GM19035 (cell line): ENCODE data around the gene FAM149A.

Source experiments
- ATAC-seq: cut with Tn5 transposase; IDR thresholded peaks from one replicate; pipeline ENCODE4 v1.9.1; 2021; ENCODE audit not compliant: unreplicated experiment

The FAM149A gene

DNA sequence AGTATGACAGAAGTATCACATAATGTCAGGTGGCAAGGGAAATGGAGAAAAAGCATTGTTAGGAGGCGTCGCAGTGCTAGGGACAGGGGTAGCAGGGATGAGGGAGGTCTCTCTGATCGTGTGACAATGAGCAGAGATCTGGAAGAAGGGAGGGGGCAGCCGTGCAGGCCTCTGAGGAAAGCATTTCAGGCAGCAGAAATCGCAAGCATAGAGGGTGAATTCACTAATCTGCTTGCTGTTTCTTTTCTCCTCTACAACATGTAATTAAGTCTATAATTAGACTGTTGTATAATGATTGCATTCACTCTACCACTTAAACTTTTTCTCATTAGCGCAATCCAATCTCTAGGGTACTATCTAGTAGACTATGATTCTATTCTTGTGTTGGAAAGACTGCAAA, 96.0 kb downstream of the FAM149A start:
- no peak for ATAC-seq

DNA sequence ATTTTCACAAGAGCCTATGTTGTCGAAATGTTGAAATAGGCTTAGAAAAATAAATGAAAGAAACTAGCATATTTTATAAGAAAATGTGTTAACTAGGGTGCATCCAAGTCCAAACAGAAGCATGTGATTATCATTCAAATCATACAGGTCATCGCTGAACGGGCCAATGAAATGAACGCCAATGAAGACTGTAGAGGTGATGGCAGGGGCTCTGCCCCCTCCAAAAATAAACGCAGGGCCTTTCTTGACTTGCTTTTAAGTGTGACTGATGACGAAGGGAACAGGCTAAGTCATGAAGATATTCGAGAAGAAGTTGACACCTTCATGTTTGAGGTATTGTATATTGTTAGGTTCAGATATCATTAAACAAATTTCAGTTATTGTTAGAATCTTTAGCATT, 96.5 kb downstream of the FAM149A start:
- no peak for ATAC-seq

DNA sequence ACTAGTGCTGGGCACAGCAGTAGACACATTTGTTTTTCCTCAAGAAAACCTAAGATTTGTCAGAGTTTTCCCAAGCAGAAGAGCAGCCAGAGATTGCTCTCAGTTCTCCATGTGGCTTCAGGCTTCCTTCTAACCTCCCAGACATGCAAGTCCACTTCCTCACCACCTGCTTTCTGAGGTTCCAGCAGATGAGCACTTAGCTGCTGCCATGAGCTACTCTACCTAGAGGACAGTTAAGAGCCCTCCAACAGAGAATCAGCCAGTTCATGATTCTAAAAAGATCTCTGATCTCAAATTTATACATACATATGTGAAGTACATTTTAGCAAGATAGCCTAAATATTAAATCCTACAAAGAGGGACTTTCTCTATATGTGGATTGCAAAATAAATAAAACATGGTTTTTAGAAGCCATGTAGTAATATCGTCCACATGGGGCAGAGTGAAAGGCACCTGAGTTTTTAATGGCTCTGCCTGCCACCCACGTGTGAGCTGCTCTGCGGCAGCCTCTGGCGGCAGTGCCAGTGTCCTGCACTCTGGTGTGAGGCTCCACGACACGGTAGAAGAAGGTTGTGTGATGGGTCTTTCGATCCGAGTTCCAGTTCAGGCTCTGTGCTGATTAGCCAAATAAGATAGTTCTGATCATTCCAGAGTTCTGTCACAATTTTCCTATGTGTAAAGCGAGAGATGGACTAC, 97.2 kb downstream of the FAM149A start:
- ATAC-seq = peak; percentile 89

DNA sequence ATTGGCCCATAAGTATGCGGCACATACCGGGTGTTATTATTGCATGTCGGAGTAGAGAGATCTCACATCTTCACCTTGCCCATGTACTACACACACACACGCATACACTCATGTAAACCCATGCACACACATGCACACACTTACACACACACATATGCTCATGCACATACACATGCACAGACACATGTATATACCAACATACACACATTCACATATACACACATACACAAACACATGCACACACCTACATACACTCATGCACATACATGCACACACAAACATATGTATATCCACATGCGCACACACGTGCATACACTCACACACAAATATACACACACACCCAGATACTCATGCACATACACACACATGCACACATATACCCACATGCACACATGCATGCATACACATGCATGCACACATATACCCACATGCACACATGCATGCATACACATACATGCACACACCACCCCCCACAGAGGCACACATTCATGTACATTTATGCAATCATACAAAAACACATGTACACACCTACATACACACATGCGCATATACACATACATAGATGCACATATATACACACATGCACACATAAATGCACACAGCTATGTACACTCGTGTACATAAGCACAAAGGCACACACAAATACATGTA, 98.1 kb downstream of the FAM149A start:
- no peak for ATAC-seq

DNA sequence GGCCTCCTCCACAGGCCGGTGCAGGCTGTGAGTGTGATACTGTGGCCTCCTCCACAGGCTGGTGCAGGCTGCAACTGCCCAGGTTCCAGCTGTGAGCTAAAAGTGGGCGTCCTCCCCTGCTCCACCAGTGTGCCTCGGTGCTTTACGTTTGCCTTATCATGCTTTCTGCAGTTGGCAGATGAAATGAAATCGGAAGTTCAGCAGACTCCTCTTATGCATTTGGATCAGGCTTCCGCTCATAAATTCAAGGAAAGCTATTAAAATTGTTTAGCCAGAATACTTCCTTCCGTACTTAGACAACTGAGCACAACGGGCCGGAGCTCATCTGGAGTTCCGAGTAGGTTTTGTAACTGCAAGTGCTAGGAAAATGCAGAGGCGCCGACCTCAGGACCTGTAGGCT, 98.9 kb downstream of the FAM149A start:
- ATAC-seq = no peak

DNA sequence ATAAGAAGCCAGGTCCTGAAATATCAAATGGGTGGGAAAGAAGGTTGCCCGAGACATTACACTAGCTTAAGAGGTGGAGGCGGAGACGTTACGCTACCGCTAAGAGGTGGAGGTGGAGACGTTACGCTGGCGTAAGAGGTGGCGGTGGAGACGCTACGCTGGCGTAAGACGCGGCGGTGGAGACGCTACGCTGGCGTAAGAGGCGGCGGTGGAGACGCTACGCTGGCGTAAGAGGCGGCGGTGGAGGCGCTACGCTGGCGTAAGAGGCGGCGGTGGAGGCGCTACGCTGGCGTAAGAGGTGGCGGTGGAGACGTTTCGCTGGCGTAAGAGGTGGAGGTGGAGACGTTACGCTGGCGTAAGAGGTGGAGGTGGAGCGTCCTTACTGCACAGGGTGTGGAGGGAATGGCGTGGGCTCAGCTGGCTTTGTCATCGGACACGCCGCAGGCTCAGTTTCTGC, 99.6 kb downstream of the FAM149A start:
- ATAC-seq = no peak

DNA sequence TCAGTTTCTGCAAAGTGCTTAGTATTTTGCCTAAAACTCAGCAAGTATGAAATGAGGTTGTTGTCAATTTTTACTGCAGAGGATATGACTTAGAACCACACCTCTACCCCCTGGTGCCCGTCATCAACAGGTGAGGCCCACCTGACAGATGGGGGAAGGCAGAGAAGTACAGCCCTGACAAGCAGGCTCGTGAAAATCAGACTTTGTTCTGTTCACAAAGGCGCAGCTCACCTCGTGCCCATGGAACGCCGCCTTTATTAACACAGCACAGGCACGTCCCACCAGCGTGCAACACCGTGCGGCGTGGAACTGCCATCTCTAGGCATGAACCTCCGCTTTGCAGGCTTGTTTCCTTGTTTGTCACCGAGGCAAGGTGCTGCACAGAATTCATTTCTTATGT, 100.2 kb downstream of the FAM149A start:
- ATAC-seq = no peak

DNA sequence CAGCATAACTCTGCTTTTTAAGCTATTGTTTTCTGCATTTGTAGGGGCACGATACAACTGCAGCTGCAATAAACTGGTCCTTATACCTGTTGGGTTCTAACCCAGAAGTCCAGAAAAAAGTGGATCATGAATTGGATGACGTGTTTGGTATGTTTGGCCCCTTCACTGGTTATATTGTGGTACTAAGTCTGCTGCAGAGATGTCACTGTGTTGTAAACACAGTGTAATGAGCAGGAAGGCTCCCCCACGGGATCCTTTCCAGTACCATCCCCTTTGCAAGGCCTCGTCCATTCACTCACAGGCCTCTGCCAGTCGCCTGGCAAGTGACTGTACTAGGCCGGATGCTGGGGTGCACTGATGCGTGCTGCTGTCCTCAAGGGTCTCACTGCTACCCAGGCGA, 100.7 kb downstream of the FAM149A start:
- no peak for ATAC-seq

DNA sequence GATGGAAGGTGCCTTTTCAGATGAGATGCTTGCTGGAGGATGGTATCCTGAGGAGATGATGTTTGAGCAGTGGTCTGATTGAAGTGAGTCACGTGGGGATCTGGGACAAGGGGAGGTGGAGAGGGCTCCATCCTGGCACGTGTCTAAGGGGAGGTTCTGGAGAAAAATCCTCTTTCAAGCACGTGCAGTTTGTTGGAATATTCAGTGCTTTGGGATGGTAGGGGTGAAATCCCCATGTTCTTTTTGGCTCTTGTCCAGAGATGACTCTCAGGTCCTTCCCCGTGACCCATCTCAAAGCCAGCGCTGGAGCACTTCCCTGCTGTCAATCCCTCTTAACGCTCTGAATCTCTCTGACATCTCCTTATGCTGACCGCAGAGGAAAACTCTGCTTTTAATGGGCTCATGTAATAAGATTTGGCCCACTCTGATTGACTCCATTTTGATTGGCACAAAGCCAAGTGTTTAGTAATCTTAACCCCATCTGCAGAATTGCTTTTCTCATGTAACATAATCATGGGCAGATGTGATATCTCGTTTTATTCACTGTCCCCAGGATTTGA, 112.0 kb downstream of the FAM149A start:
- ATAC-seq = no peak

DNA sequence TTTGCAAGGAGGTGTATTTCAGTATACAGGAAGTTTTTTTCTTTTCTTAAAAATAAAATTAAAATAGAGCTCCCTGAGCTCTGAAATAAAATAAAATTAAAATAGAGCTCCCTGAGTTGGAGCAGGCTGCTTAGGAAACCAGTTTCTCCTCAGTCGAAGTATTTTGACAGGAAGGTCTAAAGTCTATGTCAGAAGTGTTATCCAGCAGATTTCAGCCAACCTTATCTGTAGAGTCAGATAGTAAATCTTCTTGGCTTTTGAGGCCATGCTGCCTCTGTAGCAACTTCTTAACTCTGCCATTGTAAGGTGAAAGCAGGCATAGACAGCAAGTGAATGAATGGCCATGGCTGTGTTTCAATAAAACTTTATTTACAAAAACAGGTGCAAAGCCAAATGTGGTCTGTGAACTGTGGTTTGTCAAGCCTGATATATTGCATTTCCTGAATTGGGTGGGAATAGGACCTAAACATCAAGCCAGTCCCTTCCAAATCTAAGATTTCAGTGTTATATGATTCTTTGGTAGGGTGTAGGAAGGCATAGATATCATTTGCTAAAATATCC, 113.3 kb downstream of the FAM149A start:
- ATAC-seq = no peak

DNA sequence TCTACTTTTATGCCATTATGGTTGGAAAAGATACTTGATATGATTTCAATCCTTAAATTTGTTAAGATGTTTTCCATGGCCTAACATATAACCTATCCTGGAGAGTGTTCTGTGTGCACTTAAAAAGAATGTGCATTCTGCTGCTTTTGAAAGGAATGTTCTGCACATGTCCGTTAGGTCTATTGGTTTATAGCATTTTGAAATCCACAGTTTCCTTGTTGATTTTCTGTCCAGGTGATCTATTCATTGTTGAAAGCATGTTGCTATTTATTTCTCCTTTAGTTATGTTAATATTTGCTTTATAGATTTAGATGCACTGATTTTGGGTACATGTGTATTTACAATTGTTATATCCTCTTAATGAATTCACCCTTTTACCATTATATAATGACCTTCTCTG, 117.1 kb downstream of the FAM149A start:
- no peak for ATAC-seq
